H1 (cell line): ENCODE data around the gene RNF130. TPM values are rescaled to one million over a fixed set of nuclear protein-coding genes. Genes with fewer than 3 reads are reported as not detected.

Experiments used
- EGR1 ChIP-seq: IDR thresholded peaks from 2 replicates; pipeline ENCODE4 v1.6.1; 2011; ENCODE audit warnings: low read depth, low read length, borderline replicate concordance
- KDM5A ChIP-seq: fragments of 200-600 bp; IDR thresholded peaks from 2 replicates; pipeline ENCODE4 v1.7.1; 2012; ENCODE audit warnings: mild to moderate bottlenecking, low read length, inconsistent platforms, mixed read lengths
- RXRA ChIP-seq: IDR thresholded peaks from 2 replicates; pipeline ENCODE4 v1.6.1; 2011; ENCODE audit warnings: low read depth, mild to moderate bottlenecking, low read length, moderate library complexity; ENCODE audit not compliant: insufficient read depth
- polyA plus RNA-seq, 7 experiments: library from polyadenylated mRNA; depleted of rRNA in 3 of 7; stranded (reverse) in 5 of 7; unstranded in 2 of 7; fragments of >200 nt in 5 of 7; fragments of 200-250 nt in 2 of 7; gene quantifications; 1 replicate in 5 of 7; 2 replicates in 1 of 7; 4 replicates in 1 of 7; pipeline versions ENCODE4 v1.2.1 to v1.2.3, GENCODE V29; 2011 to 2013; ENCODE audit warnings: missing spikeins in 2 of 7, mixed read lengths in 2 of 7
- total RNA-seq: library from RNA; stranded (reverse); fragmentation: NEBNext Ultra II Directional; extraction: Animal tissue kit (Norgen Biotek cat#: 25700); gene quantifications from 2 replicates; pipeline ENCODE4 v1.2.1, GENCODE V29; 2021

Gene RNF130
- total and polyA plus RNA-seq, 2 of the 8 experiments (the other 6 are each of a cell fraction or from before 2014, with no cell fraction given) = 65.1 to 70.0 TPM

DNA sequence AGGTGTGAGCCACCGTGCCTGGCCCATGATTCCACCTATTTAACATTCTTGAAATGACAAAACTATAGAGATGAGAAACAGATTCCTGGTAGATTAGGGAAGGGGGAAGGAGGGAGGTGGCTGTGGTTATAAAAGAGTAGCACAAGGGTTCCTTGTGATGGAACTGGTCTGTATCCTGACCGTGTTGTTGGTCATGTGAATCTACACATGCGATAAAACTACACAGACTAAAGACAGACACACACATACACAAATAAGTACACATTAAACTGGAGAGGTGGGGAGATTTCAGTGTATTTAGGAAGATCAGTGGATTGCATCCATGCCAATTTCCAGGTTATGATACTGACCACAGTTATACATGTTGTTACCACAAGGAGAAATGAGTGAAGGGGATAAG is 60.9 kb downstream of the RNF130 start (continued):
- TF ChIP-seq KDM5A = no peak
- TF ChIP-seq EGR1 = no peak
- no peak for TF ChIP-seq RXRA
- TF ChIP-seq, all 59 proteins: peak for 0
